SIG-M5 (cell line): Measurements from ENCODE around the gene LTF.
"Not testable (repeated sequence)": the region's sequence is repeated elsewhere in the genome, so short reads cannot be mapped to it uniquely, and the experiment has no call there.

Experiments
- DNase-seq: peaks from one replicate; lab custom pipeline; 2025; lab: John Stamatoyannopoulos, UW

Gene LTF

DNA sequence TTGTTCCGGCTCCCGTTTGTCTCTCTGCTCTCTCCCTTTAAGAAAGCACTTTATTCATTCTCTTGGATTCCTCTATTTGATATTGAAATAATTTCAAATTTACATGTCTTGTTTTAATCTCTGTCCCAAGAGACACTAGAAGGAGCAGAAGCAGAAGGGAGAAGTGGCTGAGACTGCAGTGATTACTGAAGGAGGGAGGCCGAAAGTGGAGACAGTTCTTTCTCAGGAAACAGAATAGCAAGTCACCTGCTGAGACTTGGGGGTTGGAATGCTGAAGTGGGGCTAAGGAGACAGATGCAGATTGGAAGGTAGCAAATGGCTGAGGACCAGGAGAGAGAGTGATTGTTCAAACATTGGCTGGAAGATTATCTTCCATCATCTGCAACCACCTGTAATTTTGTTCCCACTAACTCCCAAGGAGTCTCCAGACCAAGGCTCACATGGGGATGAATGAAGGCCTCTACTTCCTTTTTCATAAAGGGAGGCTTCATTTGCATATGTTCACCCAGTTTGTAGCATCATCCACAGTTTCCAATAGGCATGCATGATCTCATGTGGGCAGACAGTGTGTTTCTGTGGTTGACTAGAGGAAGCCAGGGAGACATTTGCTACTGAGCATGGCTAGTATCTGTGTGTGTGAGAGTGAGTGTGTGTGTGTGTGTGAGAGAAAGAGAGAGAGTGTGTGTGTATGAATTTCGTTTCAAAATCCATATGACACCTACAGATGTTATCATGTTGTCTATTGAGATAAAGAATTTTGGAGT, 24.0 kb downstream of the LTF start:
- peak; percentile 9 for DNase-seq

DNA sequence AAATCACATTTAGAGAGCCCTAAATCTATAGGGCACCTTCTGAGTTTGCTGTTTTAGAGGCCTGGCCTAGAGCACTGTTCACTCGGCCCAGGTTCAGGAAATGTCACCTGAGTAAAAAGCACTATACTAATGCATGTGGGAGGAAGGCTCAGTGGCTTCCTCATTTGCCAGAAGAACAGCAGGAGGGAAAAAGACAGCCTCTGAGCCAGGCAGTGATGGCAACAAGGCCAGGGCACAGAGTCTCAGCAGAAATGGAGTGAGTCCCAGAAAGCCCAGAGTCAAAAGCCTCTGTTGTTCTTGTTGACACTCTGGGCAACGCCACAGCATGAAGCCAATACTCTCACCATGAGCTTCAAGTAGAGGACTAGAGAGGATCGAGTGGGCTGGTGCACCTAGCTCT, 25.9 kb downstream of the LTF start:
- DNase-seq: no peak

DNA sequence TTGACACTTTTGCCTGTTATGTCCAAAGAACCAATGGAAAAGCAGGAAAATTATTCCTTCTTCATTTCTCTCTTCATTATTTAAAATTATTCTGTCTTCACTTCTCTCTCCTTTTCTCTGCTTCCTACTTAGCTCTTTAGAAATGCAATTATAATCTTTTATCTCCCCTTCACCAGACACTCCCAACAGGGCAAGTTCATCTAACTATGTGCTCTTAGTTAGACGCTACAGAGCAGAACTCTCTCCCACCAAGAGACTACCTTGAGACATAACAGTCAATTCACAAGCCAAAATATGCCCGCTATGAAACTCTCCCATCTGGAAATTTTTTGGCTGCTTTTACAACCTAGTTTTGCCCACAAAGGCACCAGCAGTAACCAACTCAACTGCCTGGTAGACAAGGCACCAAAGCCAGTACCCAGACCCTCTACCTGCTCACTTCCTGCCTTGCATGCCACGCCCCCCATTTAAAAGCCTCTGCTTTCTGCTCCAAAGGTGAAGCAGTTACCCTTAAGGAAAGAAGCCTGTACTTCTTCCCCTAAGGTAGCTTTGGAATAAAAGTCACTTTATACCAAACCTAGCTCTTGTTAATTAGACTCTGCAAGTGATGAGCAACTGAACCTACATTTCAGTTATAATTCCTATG, 29.5 kb downstream of the LTF start:
- DNase-seq: no peak

DNA sequence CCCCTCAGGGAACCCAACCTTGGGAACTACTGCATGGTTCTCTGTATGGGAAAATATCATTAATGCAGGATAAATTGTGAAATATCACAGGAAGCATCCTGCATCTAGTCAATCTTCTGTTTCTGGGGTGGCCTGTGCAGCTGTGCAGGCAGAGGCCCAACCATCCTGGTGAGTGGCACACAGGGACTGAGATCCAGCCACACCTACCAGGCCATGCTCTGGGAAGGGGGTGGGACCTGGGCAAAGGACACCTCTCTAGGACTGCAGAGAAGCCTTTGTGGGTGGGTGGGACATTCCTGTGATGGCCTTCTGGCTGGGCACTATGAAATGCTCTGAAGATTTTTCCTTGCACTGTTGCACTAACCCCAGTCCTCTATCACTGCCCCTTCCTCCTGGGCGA, 30.9 kb downstream of the LTF start:
- no peak for DNase-seq

DNA sequence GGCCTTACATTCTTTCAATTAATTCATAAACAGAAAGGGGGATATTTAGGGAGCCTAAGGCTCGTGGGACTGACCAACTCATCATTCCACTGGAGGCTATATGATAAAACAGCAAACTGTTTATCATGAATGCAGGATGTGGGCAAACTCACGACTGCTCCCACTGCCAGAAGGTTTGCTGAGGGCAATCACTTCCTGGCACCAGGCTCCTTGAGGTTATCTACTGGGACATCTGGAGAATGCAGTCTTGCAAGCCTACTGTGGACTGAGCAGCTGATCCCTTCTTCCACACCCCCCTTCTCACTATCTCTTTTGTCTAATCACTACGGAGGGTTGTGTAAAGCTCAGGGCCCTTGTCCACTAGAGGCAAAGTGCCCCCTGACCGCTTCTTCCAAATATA, 31.6 kb downstream of the LTF start:
- not testable (repeated sequence) for DNase-seq

DNA sequence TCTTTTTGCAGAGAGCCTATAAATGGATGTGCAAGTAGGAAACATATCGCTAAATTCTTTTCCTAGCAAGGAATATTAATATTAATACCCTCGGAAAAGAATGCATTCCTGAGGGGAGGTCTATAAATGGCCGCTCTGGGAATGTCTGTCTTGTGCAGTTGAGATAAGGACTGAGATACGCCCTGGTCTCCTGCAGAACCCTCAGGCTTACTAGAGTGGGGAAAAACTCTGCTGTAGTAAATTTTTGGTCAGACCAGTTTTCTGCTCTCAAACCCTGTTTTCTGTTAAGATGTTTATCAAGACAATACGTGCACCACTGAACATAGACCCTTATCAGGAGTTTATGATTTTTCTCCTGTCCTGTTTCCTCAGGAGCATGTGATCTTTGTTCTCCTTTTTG, 32.8 kb downstream of the LTF start:
- DNase-seq: not testable (repeated sequence)

DNA sequence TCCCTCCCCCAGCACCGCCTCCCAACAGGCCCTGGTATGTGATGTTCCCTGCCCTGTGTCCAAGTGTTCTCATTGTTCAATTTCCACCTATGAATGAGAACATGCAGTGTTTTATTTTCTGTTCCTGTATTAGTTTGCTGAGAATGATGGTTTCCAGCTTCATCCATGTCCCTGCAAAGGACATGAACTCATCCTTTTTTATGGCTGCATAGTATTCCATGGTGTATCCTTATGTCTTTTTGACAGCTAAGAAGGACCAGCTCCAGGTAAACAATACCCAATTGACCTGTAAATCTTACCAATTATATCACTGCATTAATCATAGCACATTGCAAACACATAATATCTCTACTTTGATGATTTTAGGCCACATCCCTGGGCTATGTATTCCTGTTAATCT, 33.8 kb downstream of the LTF start:
- not testable (repeated sequence) for DNase-seq

DNA sequence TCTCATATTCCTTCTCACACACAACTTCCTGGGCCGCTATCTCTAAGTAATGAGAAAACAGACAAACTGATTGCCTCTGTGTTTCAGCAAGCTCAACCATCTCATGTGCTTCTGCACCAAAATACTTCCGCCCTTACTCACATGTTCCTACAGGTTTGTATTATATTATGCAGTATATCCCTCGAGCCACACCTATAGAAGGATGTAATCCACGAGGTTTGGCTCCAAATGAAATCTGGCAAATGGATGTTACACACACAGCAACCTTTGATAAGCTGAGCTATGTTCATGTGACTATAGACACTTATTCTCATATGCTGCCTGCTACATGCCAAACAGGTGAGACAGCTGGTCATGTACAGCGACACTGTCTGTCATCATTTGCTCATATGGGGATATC, 35.0 kb downstream of the LTF start:
- no peak for DNase-seq

DNA sequence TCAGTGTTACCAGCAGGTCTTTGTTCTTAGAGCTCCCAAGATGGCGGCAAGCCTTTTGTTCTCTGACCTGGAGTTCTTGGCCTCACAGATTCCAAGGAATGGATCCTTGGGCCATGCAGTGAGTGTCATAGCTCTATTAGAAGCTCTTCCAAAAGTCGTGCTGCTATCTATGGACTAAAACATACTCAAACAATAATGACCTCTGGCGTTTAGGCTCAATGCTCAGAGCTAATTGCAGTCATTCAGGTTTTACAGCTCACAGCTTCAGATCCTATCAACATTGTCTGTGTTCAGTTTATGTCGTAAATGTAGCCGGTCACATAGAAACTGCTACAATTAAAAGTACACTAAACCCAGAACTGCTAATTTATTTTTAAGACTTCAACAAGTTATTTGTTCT, 35.5 kb downstream of the LTF start:
- no peak for DNase-seq

DNA sequence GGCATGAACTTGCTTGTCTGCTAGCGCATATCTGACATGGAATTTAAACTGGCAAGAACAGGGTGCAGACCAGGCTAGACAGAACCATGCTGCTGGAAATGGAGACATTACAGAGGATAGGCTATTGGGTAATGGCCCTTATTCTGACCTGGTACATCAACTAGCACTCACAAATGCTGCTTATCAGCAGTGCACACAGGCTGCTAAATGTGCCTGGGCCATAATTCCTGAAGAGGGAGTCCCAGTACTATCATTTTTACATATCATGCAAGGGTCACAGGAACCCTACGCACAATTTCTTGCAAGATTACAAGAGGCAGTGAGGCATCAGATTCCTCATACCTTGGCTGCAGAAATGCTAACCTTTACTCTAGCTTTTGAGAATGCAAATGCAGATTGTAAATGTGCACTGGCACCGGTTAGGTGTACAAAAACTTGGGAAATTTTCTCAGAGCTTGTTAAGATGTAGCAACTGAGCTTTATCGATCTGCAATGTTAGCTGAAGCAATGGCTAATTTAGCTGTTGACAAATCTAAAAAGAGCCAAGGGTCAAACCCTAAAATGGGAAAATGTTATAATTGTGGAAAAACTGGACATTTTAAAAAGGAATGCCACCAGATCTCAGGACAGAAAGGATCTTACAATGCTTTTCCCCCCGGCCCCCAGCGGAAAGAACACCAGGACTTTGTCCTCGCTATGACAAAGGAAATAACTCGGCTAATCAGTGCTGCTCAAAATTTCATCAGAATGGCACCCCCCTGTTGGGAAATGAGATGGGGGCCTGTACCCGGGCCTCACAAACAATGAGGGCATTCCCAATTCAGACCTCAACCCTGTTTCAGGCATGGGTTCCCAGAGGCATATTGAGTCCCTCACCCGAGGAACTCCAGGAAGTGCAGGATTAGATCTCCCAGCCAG, 36.5 kb downstream of the LTF start:
- DNase-seq: no peak

DNA sequence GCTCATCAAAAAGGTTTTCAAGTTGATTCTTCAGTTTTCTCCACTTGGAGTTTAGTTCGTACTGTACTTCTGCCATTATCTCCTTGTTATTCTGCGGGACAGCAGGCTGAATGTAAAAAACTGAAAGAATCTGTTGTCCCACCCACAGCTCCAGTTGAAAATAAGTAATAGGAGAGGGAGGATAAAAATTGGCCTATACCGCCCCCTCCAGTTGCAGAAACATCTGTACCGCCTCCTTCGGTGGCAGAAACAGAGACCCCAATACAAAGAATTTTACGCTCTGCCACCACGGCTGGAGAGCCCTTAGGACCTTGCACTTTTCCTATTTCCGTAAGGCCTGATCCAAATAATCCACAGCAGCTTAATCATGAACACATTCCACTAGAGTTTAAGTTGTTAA, 37.3 kb downstream of the LTF start:
- DNase-seq: not testable (repeated sequence)

DNA sequence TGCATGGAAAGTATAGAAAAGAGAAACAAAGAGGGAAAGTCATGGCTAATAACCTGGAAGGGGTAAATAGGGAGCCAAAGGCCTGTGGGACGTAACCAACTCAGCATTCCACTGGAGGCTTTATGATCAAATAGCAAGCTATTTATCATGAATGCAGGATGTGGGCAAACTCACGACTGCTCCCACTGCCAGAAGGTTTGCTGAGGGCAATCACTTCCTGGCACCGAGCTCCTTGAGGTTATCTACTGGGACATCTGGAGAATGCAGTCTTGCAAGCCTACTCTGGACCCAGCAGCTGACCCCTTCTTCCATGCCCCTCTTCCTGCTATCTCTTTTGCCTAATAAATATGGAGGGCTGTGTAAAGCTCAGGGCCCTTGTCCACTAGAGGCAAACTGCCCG, 38.2 kb downstream of the LTF start:
- DNase-seq: not testable (repeated sequence)

DNA sequence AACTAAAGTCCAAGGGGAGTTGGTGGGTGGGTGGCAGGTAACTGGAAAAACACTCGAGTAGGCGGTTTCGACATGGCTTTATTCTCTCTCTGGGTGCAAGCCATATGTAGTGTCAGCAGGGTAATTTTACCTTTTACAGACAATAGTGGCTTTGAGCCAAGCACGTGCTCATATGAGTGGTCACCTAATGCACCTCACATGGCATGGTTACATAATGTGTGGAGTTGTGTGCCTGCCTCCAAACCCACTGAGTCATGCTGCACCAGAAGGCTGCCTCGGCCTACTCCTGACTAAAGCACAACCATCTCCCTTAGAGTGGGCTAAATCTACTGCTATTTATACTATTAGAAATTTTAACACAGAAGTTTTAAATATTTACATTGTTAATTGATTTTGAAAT, 41.1 kb downstream of the LTF start:
- DNase-seq: no peak

DNA sequence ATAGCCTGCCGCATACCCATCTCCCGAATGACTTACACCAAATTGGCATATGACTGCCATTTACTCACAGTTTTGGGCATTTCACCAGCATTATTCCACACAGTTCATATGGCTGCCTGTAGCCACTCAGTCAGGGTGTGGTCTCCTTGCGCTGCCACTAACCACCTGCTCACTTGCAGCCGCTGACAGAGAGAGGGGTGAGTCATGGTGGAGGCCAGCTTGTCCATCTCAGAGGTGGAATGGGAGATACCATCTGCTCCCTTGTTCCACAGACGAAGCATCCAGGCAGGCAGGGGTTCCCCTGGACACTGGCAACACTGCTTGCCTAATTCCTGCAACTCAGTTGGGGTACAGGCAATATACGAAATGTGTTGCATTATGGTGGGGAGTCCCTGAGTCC, 42.1 kb downstream of the LTF start:
- DNase-seq: no peak

DNA sequence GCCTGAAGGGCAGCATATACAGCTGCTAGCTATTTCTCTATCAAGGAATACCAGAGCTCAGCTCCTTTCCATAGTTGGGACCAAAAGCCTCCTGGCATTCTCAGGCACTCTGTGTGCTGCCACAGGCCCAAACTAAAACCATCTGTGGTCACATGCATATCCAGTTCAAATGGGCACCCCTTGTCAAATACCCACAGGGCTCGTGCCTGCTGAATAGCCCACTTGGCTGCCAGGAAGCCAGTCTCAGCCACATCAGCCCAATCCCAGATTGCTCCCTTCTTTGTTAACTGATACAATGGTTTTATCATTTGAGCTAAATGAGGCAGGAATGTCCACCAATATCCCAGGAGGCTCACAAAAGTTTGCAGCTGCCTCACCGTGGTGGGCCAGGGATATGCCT, 43.8 kb downstream of the LTF start:
- no peak for DNase-seq

DNA sequence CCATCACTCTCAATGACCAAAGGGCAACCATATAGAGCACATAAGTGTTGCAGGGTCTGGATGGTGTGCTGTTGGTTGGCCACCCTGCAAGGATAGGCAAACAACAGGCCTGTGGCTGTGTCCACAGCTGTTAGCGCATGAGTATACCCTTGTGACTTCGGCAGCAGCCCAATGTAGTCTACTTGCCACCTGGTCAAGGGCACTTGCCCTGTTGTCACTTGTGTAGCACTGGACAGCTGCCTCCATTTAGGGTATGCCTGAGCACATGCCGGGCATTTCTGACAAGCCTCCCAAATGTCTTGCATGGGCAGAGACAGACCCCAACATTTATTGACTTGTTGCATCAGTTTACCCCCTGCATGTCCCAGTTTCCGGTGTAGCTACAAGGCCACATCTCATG, 44.9 kb downstream of the LTF start:
- no peak for DNase-seq

DNA sequence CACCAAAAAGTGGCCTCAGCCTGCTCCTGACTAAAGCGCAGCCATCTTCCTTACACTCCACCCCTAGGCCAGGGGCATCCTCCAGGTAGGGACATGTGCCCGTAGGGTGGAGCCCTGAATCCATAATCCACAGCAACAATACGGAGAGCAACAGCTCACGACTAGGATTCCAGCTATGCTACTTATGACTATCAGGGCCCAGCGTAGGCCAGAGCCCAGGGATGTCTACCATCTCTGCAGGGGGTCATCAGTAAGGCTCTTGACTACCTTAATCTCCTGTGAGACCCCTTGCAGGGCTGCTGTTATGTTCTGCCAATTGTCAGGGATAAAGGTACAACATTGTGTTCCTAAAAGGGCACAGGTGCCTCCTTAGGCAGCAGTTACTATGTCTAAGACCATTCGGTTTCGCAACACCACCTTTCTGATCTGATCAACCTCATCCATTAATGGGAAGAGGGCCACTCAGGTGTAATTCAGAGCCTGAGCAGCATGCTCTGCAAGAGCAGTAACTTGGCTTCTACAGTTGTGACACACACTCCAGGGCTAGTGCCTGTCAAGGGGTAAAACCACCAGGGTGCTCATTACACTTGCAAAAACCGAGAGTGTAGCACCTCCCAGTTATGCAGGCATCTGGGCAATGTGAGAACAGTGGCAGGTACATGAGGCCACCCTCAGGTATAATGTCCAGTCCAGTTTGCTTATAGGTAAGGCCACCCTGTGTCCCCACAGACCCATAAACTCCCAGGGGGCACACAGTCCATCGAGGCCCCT, 46.7 kb downstream of the LTF start:
- DNase-seq: no peak

DNA sequence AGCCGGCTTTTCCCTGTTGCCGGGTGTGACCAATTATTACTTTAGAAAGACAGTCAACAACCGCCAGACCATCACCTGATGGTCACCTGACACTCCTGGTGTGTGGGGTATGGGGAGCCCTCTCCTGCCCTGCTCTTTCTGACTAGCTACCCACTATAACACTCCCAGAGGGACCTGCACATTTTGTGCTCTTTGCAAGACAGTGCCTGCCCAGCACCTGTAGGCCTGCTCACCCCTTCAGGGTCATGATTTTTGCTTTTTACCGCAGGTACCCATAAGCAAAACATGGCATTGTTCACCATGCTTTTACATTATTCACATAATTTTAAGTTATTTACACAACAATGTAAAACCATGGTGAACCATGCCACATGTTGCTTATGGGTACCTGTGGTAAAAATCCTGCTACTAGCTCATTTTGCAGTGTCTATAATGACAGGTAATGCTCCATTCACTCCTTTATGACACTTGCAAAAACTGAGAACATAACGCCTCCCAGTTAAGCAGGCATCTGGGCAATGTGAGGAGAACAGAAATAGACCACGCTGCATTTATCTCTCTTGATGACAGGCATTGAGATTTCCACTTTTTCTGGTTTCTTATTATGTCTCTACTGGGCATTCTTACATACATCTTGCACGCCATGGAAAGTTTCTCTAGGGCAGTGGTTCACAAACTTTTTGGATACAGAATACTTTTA, 47.7 kb downstream of the LTF start:
- DNase-seq: no peak

DNA sequence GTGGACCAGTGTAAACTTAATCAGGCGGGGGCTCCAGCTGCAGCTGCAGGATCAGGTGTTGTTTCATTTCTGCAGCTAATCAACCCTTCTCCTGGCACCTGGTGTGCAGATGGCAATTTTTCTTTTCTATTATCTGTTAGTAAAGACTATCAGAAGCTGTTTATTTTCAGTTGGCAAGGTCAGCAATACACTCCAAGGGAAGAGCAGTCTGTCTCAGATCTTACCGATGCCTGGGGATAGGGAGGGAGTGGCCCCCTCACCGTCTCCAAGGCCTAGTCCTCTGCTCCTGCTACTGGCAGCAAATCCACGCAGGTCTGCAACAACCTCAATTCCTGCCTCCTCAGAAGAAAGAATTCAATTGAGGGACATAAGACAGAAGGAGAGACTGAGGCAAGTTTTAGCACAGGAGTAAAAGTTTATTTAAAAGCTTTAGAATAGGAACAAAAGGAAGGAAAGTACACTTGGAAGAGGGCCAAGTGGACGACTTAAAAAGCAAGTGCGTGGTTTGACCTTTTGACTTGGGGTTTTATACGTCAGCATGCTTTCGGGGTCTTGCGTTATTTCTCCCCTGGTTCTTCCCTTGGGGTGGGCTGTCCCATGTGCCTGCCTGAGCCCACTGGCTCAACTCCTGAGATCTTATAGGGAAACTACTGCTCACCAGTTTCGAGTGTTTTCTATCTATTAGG, 48.4 kb downstream of the LTF start:
- no peak for DNase-seq

DNA sequence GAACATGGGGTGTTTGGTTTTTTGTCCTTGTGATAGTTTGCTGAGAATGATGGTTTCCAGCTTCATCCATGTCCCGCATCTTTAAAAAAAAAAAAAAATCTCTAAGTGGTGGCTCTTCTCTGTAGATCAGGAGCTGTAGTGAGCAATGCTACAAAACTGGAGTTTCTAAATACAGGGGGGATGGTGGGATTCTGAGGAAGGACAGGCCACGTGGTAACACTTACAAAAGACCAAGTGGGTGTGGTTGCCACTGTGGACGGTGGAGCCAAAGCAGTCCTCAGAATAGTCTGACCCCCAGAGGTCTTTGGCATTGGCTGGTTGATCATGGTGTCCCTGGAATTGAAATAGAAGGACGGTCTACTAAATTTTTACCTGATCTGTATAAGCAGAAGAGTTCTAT, 50.0 kb downstream of the LTF start:
- DNase-seq: no peak

DNA sequence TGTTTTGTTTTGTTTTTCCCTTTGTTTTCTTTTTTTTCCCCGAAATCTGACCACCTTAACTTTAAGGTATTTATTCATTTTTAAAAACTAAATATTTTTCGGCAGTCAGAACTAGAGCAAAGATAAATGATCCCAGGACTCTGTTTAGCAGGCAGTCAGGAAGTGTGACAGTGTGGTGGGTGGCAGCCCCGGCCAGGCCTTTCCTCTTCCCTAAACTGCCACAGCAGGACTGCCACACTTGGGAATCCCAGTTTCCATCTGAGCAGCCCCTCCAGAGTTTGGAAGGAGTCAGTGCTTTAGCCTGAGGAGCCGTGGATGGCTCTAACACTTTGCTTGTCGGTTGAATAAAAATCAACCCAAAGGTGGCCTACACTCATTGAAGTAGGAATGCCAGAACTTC, 50.8 kb downstream of the LTF start:
- DNase-seq: no peak
